Muscle layer of duodenum (tissue), 2 donors: ENCODE results near the gene MYRIP.

Experiments used
- H3K27ac ChIP-seq: one replicate; pipeline ENCODE4 v1.7.0; 2013; ENCODE audit warnings: mild to moderate bottlenecking, low read length
- H3K27me3 ChIP-seq: one replicate; pipeline ENCODE4 v1.7.0; 2013; ENCODE audit warnings: low read depth, mild to moderate bottlenecking, control low read depth, low read length
- H3K36me3 ChIP-seq, 2 donors: one replicate each; pipeline ENCODE4 v1.7.0; 2013; ENCODE audit warnings: low read length in 2 of 2, control low read depth in 1 of 2, mild to moderate bottlenecking in 1 of 2; ENCODE audit not compliant: insufficient read depth in 2 of 2, control insufficient read depth in 1 of 2
- H3K4me1 ChIP-seq, 2 donors: one replicate each; pipeline ENCODE4 v1.7.0; 2013; ENCODE audit warnings: low read length in 2 of 2, mild to moderate bottlenecking in 2 of 2, control low read depth in 1 of 2, moderate library complexity in 1 of 2; ENCODE audit not compliant: insufficient read depth in 2 of 2, control insufficient read depth in 1 of 2
- H3K4me3 ChIP-seq, 2 donors: one replicate each; pipeline ENCODE4 v1.7.0; 2013; ENCODE audit warnings: low read length in 2 of 2, low read depth in 1 of 2, mild to moderate bottlenecking in 1 of 2
- H3K9me3 ChIP-seq, 2 donors: one replicate each; pipeline ENCODE4 v1.7.0; 2013; ENCODE audit warnings: low read length in 2 of 2, control low read depth in 1 of 2, mild to moderate bottlenecking in 1 of 2; ENCODE audit not compliant: control insufficient read depth in 1 of 2
- donor health status: healthy.

The MYRIP gene

GRCh38 chr3:40178012-40178594, 368.7 kb downstream of the MYRIP start:
- H3K36me3 ChIP-seq: no peaks in the 10 kb centered on the region
- H3K4me1 ChIP-seq: no peaks in the 10 kb centered on the region
- no peaks in the 10 kb centered on the region for H3K27me3 ChIP-seq
- H3K27ac ChIP-seq: no peak overlapping the region
- H3K9me3 ChIP-seq: no peaks in the 10 kb centered on the region
- no peak overlapping the region for H3K4me3 ChIP-seq

GRCh38 chr3:40179016-40179415, 369.6 kb downstream of the MYRIP start:
- no peaks in the 10 kb centered on the region for H3K27me3 ChIP-seq
- H3K4me3 ChIP-seq: no peak overlapping the region
- no peak overlapping the region for H3K27ac ChIP-seq

GRCh38 chr3:40181182-40181581, 371.8 kb downstream of the MYRIP start:
- no peak overlapping the region for H3K27ac ChIP-seq
- no peaks in the 10 kb centered on the region for H3K4me1 ChIP-seq
- H3K9me3 ChIP-seq: no peaks in the 10 kb centered on the region
- H3K4me3 ChIP-seq: no peak overlapping the region
- no peaks in the 10 kb centered on the region for H3K27me3 ChIP-seq
- H3K36me3 ChIP-seq: no peaks in the 10 kb centered on the region

More at GRCh38 chr3:40179016-40179415, 369.6 kb downstream of the MYRIP start:
- no peaks in the 10 kb centered on the region for H3K4me1 ChIP-seq
- H3K36me3 ChIP-seq: no peaks in the 10 kb centered on the region
- no peaks in the 10 kb centered on the region for H3K9me3 ChIP-seq

- Histone ChIP-seq H3K36me3 (no peaks in the 10 kb centered on the region), H3K4me1 (no peaks in the 10 kb centered on the region), H3K27ac (no peak overlapping the region), H3K9me3 (no peaks in the 10 kb centered on the region), H3K4me3 (no peak overlapping the region), H3K27me3 (no peaks in the 10 kb centered on the region)
Observed at GRCh38 chr3:40185029-40185695, 375.8 kb downstream of the MYRIP start.

- no peak overlapping the region for H3K27ac ChIP-seq
- no peaks in the 10 kb centered on the region for H3K4me1 ChIP-seq
- H3K36me3 ChIP-seq: no peaks in the 10 kb centered on the region
- no peaks in the 10 kb centered on the region for H3K27me3 ChIP-seq
- H3K4me3 ChIP-seq: no peak overlapping the region
- no peaks in the 10 kb centered on the region for H3K9me3 ChIP-seq
Observed at GRCh38 chr3:40186508-40186907, 377.1 kb downstream of the MYRIP start.

GRCh38 chr3:40187945-40188344, 378.5 kb downstream of the MYRIP start:
- no peaks in the 10 kb centered on the region for H3K4me1 ChIP-seq
- H3K27ac ChIP-seq: no peak overlapping the region
- H3K36me3 ChIP-seq: no peaks in the 10 kb centered on the region
- H3K9me3 ChIP-seq: no peaks in the 10 kb centered on the region
- H3K4me3 ChIP-seq: no peak overlapping the region
- H3K27me3 ChIP-seq: no peaks in the 10 kb centered on the region

GRCh38 chr3:40189118-40189517, 379.7 kb downstream of the MYRIP start:
- no peaks in the 10 kb centered on the region for H3K9me3 ChIP-seq
- H3K4me1 ChIP-seq: no peaks in the 10 kb centered on the region
- H3K36me3 ChIP-seq: no peaks in the 10 kb centered on the region
- H3K27ac ChIP-seq: no peak overlapping the region
- no peak overlapping the region for H3K4me3 ChIP-seq
- H3K27me3 ChIP-seq: no peaks in the 10 kb centered on the region

- Histone ChIP-seq H3K36me3 (no peaks in the 10 kb centered on the region), H3K4me1 (no peaks in the 10 kb centered on the region), H3K4me3 (no peak overlapping the region), H3K27me3 (no peaks in the 10 kb centered on the region), H3K9me3 (no peaks in the 10 kb centered on the region), H3K27ac (no peak overlapping the region)
Observed at GRCh38 chr3:40190056-40190455, 380.6 kb downstream of the MYRIP start.

GRCh38 chr3:40191251-40191650, 381.8 kb downstream of the MYRIP start:
- Histone ChIP-seq H3K27ac (no peak overlapping the region), H3K9me3 (no peaks in the 10 kb centered on the region), H3K4me3 (no peak overlapping the region), H3K4me1 (no peaks in the 10 kb centered on the region), H3K27me3 (no peaks in the 10 kb centered on the region), H3K36me3 (no peaks in the 10 kb centered on the region)

GRCh38 chr3:40191850-40192448, 382.5 kb downstream of the MYRIP start:
- H3K4me3 ChIP-seq: no peak overlapping the region
- H3K4me1 ChIP-seq: no peaks in the 10 kb centered on the region
- H3K27ac ChIP-seq: no peak overlapping the region
- H3K36me3 ChIP-seq: no peaks in the 10 kb centered on the region
- no peaks in the 10 kb centered on the region for H3K27me3 ChIP-seq
- no peaks in the 10 kb centered on the region for H3K9me3 ChIP-seq

- Histone ChIP-seq H3K4me3 (no peak overlapping the region), H3K36me3 (no peaks in the 10 kb centered on the region), H3K27me3 (no peaks in the 10 kb centered on the region), H3K4me1 (no peaks in the 10 kb centered on the region), H3K9me3 (no peaks in the 10 kb centered on the region), H3K27ac (no peak overlapping the region)
Observed at GRCh38 chr3:40192628-40193027, 383.2 kb downstream of the MYRIP start.
